GM18502 (cell line): ENCODE data around the gene FAM234B.
"Not testable (repeated sequence)": the region's sequence is repeated elsewhere in the genome, so short reads cannot be mapped to it uniquely, and the experiment has no call there.

Source experiments
- ATAC-seq: cut with Tn5 transposase; IDR thresholded peaks from one replicate; pipeline ENCODE4 v1.9.1; 2021; ENCODE audit warnings: mild to moderate bottlenecking; ENCODE audit not compliant: unreplicated experiment, poor library complexity

Gene FAM234B

GRCh38 chr12:13053617-13054016 lies 9.4 kb downstream of the FAM234B start:
- not testable (repeated sequence) for ATAC-seq

GRCh38 chr12:13060581-13060980 lies 16.4 kb downstream of the FAM234B start:
- no peak for ATAC-seq

DNA sequence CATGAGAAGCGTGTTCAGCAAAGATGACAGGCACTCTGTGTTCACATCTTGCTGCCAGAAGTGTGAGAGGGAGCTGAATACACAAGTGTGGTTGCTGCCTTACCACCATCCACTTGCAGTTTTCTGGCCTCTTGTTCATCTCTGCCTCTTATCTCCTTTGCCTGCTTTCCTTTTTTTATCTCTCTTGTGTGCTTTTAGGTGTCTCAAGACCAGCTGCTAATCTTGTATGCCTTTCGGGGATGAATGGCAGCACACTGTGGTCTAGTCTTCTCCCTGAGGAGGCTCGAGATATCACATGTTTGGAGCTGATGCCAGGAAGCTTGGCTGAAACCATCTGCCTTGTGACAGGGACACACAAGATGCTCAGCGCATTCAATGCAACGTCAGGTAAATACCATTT lies 17.2 kb downstream of the FAM234B start:
- ATAC-seq, result no peak

DNA sequence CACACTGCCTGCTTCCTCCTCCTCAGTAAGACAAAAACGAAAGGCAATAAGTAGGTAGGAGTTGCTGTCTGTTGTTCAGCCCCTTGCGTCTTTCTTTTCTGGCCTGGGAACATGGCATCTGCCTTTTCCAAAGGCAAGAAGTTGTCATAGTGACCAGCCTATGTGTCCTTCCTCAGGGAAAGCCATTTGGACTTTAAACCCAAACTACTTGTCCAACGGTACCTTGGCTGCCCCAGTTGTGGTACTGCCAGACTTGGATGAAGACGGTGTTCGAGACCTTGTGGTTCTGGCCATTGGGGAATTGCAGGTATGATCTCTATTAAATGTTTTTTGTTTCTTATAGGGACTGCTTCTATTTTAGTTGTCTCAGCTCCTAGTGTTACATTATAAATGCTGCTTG lies 18.5 kb downstream of the FAM234B start:
- ATAC-seq, result no peak

- no peak for ATAC-seq
These were observed 21.8 kb downstream of the FAM234B start for GRCh38 chr12:13066014-13066413.

- ATAC-seq, result no peak
These were observed 22.3 kb downstream of the FAM234B start for GRCh38 chr12:13066459-13066858.

GRCh38 chr12:13067322-13067721 lies 23.1 kb downstream of the FAM234B start:
- no peak for ATAC-seq

- ATAC-seq, result no peak
These were observed 25.2 kb downstream of the FAM234B start for GRCh38 chr12:13069380-13069779.

DNA sequence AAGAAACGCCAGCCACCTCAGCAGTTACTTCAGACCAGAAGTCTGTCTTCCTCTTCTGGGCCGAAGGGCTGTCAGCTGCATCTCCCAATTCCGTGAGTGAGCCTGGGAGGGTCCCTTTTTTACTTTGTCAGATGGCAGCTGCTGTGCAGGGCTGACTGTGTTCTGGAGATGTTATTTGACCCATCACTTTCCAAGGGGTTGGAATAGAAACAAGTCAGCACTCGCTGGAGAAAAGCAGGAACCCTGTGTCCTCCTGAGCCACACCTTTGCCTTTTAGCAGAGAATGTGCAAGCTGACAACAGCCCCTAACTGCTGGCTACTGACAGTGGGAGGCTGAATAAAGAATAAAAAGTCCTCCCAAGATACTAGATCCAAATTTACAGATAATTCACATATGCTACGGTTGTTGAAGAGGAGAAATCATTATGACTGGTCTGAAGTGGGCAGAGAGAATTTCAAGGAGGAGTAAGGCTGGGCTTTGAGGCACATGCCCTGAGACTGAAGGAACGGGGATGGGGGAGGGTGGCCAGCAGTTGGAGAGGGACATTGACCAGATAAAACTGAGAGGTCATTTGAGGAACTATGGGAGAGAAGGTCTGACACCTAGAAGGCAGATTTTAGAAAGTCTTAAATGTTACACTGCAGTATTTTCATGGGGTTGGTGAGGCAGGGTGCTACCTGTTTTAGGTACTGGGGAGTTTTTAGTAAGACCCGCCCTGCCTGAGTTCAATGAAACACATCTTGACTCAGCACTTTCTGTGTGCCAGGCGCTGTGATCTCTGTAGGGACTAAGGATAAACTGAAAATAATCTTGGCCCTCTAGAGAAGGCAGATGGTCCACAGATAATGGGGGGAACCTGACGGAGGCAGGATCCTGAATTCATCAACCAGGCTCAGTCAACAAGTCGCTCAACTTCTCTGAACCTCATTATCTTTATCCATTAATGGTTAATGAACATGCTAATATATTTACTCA lies 27.4 kb downstream of the FAM234B start:
- no peak for ATAC-seq

DNA sequence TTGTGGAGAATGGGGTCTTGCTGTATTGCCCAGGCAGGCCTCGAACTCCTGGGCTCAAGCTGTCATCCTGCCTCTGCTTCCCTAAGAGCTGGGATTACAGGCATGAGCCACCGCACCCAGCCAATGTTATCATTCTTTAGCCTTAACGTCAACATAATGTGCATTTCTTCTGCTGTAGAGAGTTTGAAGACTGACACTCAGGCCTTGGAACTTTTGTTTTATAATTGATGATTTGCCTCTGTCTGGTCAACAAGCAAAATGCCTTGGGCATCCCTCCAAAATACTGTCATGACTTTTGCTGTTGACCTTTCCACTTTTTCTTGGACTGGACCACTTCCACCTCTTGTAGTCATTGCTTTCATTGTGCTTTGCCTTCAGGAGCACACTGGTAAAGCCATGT lies 29.0 kb downstream of the FAM234B start:
- ATAC-seq, result no peak

DNA sequence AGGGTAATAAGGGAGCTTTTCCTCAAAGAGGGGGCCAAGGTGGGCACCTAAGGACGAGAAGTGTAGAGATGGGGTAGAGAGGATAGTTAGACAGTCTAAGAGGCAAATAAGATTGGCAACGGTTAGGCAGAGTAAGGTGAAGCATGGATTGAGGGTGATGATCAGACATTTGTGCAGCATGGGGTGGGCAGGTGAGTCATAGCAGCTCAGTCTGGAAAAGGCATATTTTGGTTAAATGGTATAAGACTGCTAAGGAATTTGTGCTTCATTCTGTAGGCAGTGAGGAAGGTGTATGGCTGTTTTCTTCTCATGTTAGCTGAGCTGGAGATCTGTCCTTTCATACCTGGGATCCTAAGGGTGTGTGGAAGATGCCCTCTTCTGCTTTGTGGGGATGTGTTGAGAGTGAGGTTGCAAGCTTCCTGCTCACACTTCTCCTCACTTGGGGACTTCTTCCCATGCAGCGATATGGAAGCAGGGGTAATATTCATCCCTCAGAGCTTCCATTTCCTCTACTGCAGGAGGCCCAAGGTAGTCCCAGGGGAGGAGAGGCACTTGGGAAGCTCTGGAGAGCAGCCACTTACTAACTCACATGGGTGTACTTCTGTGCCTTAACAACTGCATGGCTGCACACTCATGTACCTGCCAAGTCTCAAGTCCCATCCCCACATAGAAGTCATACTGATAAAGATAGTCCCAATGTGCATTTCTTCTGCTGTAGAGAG lies 30.4 kb downstream of the FAM234B start:
- ATAC-seq, result no peak

GRCh38 chr12:13075118-13075480 lies 30.9 kb downstream of the FAM234B start:
- ATAC-seq, result no peak

DNA sequence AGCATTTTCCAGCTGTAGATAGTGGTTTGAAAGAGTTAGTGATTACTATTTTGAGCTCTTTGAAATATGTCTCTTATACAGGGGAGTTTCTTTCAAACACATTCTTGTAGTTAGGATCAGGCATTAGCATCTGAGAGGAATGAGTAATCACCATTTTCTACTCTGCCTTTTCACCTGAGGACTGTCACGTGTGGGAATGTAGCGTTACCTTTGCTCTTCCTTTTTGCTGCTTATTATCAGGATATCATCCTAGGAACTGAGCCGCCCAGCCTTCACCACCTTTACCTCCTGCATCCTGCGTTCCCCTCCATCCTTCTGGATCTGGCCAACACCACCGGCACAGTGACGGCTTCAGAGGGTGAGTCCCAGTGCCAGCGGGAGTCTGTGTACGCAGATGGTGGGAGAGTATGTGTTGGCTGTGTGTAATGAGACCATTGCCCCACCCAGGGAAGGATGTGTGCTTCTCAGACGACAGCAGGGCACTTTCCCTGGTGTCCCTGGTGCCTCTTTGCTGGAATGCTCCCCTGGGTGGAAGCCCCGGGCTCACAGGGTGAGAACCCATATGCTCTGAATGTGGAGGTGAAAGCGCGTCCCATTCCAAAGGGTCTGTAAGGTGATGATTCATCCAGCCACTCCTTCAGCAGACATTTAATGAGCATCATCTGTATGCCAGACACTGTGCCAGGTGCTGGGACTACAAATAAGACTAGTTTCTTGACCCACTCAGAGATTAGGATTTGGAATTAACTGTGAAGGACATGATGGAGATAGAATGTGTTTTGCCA lies 31.8 kb downstream of the FAM234B start:
- no peak for ATAC-seq

DNA sequence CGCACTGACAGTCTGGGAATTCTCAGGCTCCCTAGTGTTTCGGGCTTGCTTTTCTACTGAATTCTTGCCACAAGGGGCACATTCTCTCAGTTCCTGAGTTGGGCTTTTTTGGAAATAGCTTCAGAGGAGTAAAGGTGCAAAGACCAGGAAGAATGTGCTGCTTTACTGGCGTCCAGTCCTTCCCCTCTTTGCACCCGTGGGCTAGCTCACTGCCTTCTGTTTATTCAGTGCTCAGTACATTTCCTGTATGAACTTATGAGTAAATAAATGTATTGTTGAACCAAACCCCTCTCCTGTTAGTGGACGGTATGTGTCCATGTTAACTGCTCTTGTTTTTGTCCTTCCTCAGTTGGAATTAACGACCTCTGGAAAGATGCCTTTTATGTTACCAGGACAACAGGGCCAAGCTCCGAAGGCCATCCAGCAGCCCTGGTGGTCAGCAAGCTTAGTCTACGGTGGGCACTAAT lies 35.3 kb downstream of the FAM234B start:
- no peak for ATAC-seq

DNA sequence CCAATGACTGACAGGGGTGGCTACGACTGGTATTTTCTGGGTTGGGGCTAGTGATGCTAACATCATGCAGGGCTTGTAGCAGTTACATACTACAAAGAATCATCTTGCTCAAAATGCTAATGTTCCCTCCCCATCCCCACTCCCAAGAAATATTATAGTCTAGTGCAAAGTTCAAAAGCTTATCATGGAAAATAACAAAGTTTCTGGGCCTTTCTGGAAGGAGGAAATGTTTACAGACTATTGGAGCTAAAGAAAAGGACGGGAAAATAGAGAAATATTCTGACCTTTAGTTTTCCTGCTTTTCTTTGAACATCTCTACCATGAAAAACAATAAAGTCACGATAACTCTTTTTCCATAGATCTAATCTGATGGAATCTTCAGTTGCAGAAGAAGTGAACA lies 36.1 kb downstream of the FAM234B start:
- no peak for ATAC-seq

DNA sequence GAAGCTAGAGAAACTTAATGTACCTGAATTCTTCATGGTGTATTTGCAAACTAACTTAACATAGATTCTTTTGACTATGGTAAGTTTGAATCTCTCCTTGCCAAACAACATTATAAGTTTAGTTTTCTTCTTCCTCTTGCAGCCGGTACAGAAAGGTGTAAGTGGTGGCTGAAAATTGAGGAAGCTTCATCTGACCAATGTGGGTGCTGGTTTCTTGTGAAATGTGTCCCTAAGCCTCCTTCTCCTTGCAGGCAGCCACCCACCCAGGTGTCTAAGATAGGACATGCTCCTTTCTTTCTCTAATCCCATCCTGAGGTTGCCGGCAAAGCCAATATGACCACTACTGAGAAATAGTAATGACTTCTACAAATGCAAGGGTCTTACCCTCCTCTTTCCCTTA lies 38.7 kb downstream of the FAM234B start:
- no peak for ATAC-seq

- not testable (repeated sequence) for ATAC-seq
These were observed 39.5 kb downstream of the FAM234B start for GRCh38 chr12:13083638-13084037.

GRCh38 chr12:13084898-13085640 lies 40.9 kb downstream of the FAM234B start:
- no peak for ATAC-seq

DNA sequence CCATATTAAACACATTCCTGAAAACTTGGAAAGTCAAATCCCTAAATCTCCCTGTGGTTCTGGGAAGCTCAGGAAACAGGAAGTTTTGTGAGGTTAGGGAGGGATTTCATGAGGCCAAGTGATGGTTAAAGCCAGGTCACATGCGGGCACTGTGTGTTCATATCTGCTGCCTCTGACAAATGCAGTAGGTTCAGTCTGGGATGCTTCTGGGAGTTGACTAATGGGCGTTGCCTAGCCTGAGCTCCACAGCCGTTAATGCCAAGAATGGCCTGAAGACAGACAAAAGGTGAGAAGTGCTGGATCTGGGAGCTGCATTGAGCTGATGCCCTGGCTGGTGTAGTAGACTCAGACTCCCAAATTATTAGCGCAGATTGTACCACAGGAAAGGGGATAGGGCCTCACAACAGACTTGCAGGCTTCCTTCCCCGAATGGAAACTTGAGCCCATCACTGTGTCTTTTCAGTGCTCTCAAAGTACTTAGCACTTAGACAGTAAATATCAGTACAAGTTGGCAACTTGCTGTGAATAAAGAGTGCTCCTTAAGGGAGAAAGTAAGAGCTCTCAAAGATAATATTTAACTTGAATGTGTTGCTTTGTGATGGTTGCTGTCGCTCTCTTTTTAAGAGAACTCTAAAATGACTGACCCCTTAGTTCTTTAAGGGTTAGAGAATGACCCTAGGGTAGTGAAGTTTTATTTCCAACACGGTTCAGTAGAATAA lies 41.9 kb downstream of the FAM234B start:
- no peak for ATAC-seq
